Naive B cell (primary cell): Measurements from ENCODE around the gene MOSPD3. TPM values are rescaled to one million over a fixed set of nuclear protein-coding genes. Genes with fewer than 3 reads are reported as not detected.
A peak's percentile ranks its signal among the peaks of the same experiment; 100 is the strongest.

Source experiments
- ATAC-seq, 2 donors: fragments of 150-1000 bp; cut with Tn5 transposase; 2 replicates each; pipeline ENCODE4 v1.10.0; 2021; ENCODE audit warnings: low read depth in 2 of 2, mild to moderate bottlenecking in 2 of 2, moderate library complexity in 2 of 2
- DNase-seq: peaks from one replicate; pipeline ENCODE4 v3.0.0; 2022
- H3K27ac Mint-ChIP-seq, 6 donors: one replicate each; pipeline ENCODE4 v1.8.0; 2020 to 2022; ENCODE audit warnings: mild to moderate bottlenecking in 6 of 6, mixed read lengths in 6 of 6, moderate library complexity in 5 of 6, inconsistent platforms in 2 of 6
- H3K27me3 Mint-ChIP-seq, 3 donors: one replicate each; pipeline ENCODE4 v1.8.0; 2021 to 2022; ENCODE audit warnings: mixed read lengths in 3 of 3, mild to moderate bottlenecking in 1 of 3
- H3K36me3 Mint-ChIP-seq, 2 donors: one replicate each; pipeline ENCODE4 v1.8.0; 2020 to 2022; ENCODE audit warnings: mixed read lengths in 2 of 2, inconsistent platforms in 1 of 2, mild to moderate bottlenecking in 1 of 2
- H3K4me1 Mint-ChIP-seq, 3 donors: one replicate each; pipeline ENCODE4 v1.8.0; 2020 to 2022; ENCODE audit warnings: mixed read lengths in 3 of 3, inconsistent platforms in 1 of 3, mild to moderate bottlenecking in 1 of 3, moderate library complexity in 1 of 3
- H3K4me3 Mint-ChIP-seq, 8 donors: one replicate each; pipeline ENCODE4 v1.8.0; 2020 to 2022; ENCODE audit warnings: mild to moderate bottlenecking in 8 of 8, mixed read lengths in 8 of 8, moderate library complexity in 8 of 8, inconsistent platforms in 2 of 8
- H3K9me3 Mint-ChIP-seq, 7 donors: one replicate each; pipeline ENCODE4 v1.8.0; 2020 to 2022; ENCODE audit warnings: mixed read lengths in 7 of 7, mild to moderate bottlenecking in 5 of 7, inconsistent platforms in 2 of 7, moderate library complexity in 1 of 7
- polyA plus RNA-seq, 6 donors: library from polyadenylated mRNA; unstranded; fragments of 300-500 nt; fragmentation: Illumina TruSeq; gene quantifications; one replicate each; pipeline ENCODE4 v1.2.3, GENCODE V29; 2021; ENCODE audit warnings: low read depth in 6 of 6

MOSPD3 gene
- polyA plus RNA-seq, 6 donors from 2014 or later, result 7.7 to 18.2 (median 13.1) TPM

DNA sequence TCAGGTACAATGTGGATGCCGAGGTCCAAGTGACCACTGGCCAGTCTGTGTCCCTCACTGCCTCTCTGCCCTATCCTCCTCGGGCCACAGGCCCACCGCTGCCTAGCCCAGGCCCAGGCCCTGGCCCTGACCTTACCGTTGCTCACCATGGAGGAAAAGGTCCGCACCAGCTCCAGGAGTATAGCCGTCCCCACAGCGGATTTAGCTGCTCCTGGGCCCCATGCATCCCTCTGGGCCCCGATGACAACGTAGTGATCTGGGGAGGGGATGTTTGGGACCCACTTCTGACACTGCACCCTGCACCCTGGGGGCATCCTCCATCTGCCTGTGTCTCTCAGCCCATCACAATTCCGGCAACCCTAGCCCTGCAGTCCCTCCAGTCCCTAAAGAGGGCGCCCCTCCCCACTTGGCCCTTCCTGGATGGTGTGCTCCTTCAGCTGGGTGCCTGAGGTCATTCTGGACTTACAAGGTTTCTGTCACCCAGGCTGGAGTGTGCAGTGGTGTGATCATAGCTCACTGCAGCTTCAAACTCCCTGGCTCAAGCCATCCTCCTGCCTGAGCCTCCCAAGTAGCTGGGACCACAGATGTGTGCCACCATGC lies 16.9 kb downstream of the MOSPD3 start:
- Mint-ChIP-seq H3K27ac (no peak overlapping the region), H3K4me3 (peak overlapping the region in 1 of 8 donors; percentile 3), H3K36me3 (no peaks in the 10 kb centered on the region), H3K4me1 (peaks cover 20 to 33% (median 31%) of the 10 kb centered on the region in 3 donors), H3K9me3 (no peaks in the 10 kb centered on the region), H3K27me3 (no peaks in the 10 kb centered on the region)
- ATAC-seq (no peak), DNase-seq (no peak)

- DNase-seq, result no peak
- H3K4me3 Mint-ChIP-seq, result peak overlapping the region in 1 of 8 donors; percentile 15
- peak overlapping the region in 2 of 6 donors; percentile 10 to 21 for H3K27ac Mint-ChIP-seq
Measured at GRCh38 chr7:100630066-100630465, 17.7 kb downstream of the MOSPD3 start.

DNA sequence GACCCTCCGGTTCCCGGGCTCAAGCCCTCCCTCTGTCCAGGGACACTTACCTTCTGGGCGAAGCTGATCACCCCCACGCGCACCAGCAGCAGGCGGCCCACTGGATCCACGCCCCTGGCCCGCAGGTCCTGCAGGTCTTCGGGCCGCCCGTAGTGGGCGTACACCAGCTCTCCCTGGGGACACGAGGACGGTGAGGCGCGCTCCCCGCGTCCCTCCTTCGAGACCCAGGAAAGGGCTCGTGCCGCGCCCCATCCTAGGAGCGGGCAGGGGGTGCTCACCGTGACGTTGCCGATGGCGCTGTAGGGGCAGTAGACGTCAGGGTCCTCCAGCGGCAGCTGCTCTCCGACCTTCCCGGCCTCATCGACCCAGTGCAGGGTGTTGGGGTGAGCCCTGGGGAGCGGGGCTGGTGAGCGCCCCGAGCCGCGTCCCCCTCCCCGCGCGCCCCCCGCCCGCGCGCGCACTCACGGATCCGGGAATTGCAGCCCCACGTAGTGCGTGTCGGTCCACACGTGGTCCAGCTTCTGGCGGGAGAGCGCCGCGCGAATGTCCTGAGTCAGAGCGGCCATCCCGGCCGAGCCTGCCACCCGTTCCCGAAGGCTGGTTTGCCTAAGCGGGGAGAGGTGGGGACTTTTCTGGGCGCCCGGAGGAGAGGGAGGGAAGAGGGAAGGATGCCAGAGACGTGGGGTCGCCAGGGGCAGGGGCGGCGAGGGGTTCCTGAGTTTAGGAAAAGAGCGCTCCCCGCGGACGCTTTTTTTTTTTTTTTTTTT lies 20.8 kb downstream of the MOSPD3 start:
- Mint-ChIP-seq H3K4me1 (peaks cover 14 to 28% (median 21%) of the 10 kb centered on the region in 3 donors), H3K9me3 (no peaks in the 10 kb centered on the region), H3K27me3 (no peaks in the 10 kb centered on the region), H3K4me3 (peak overlapping the region; percentile 72 to 94 (median 88)), H3K36me3 (no peaks in the 10 kb centered on the region), H3K27ac (peak overlapping the region in 4 of 6 donors; percentile 26 to 90 (median 86))
- peak; percentile 42 for DNase-seq
- peak; percentile 61 to 66 for ATAC-seq

More at GRCh38 chr7:100630066-100630465, 17.7 kb downstream of the MOSPD3 start:
- no peak for ATAC-seq
- H3K27me3 Mint-ChIP-seq, result no peaks in the 10 kb centered on the region
- H3K4me1 Mint-ChIP-seq, result peaks cover 21 to 36% (median 33%) of the 10 kb centered on the region in 3 donors
- H3K36me3 Mint-ChIP-seq, result no peaks in the 10 kb centered on the region
- H3K9me3 Mint-ChIP-seq, result no peaks in the 10 kb centered on the region

GRCh38 chr7:100639995-100640516 lies 27.7 kb downstream of the MOSPD3 start:
- Mint-ChIP-seq H3K27ac (no peak overlapping the region), H3K4me1 (peaks cover 5 to 13% (median 10%) of the 10 kb centered on the region in 3 donors), H3K4me3 (no peak overlapping the region), H3K36me3 (no peaks in the 10 kb centered on the region), H3K27me3 (peaks cover 0 to 20% (median 9%) of the 10 kb centered on the region in 3 donors), H3K9me3 (no peaks in the 10 kb centered on the region)
- DNase-seq (no peak), ATAC-seq (no peak)

DNA sequence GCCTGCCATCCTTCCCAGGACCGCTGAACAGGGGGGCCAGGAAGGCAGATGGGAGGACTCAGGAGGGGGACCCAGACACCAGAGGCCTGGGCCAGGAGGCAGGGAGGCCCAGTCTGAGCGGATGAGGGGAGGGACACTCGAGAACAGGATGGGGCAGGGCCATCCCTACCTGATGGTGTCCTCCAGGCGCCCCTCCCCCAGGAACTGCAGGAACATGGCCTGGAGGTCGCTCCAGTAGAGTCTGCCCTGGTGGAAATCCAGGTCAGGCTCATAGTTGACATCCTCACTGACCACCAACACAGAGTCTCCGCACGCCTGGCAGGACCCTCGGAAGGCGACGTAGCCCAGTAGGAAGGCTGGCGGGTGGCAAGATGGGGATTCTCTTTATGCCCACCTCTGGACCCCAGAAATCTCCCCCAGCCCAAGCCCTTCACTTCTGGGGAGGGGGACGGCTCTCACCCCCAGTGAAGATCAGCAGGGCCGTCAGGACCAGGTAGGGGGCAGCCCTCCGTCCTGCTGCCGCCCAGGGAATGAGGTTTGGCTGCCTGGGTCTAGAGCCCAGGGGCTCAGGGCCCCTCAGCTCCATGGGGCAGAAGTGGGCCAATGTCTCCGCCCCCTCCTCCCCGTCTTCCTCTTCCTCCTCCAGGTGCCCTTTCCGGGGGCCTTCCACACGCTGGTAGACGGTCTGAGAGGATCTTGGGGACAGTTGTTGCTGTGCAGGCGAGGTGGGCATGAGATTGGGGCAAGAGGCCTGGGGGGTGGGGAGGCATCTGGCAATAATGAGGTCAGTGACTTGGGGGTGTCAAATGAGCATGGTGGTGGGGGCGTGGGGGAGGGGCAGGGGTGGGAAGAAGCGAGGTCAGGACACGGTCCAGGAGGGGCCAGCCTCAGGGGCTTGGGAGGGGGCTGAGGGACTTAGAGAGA lies 28.4 kb downstream of the MOSPD3 start:
- no peak for ATAC-seq
- Mint-ChIP-seq H3K27ac (no peak overlapping the region), H3K27me3 (peaks cover 0 to 27% (median 17%) of the 10 kb centered on the region in 3 donors)

DNA sequence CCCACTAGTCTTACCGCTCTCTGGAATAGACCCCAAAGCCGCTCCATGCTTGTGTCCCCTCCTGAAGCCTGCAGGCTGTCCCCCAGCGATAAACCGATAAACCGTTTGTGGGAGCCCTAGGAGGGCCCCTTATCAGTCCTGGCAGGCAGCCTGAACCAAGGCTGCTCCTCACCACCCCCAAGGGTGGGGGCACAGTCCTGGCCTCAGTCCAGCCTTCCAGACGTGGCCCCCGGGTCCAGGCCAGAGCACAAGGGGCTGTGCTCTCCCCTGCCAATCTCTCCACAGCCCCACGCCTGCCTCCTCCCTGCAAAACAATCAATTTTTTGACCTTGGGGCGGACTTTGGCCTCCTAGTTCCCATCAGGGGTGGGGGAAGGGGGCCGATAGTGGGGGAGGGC lies 29.1 kb downstream of the MOSPD3 start, which contains the start of gene TFR2:
TFR2 (minus strand) TSS at position 90 of the 397 bp plus-strand sequence; CDS start at position 47, 43 bp downstream.
- H3K27ac Mint-ChIP-seq, result peak within 1 kb of the TSS in 1 of 6 donors; percentile 21
- DNase-seq (no peak), ATAC-seq (no peak)
- H3K9me3 Mint-ChIP-seq, result no peaks in the 10 kb centered on the region
- peaks cover 5 to 13% (median 10%) of the 10 kb centered on the region in 3 donors for H3K4me1 Mint-ChIP-seq
- H3K36me3 Mint-ChIP-seq, result no peaks in the 10 kb centered on the region
- peaks cover 0 to 34% (median 23%) of the 10 kb centered on the region in 3 donors for H3K27me3 Mint-ChIP-seq
- H3K4me3 Mint-ChIP-seq, result no peak within 1 kb of the TSS

More for the DNA sequence above, 28.4 kb downstream of the MOSPD3 start:
- no peaks in the 10 kb centered on the region for H3K36me3 Mint-ChIP-seq
- H3K9me3 Mint-ChIP-seq, result no peaks in the 10 kb centered on the region
- no peak overlapping the region for H3K4me3 Mint-ChIP-seq
- H3K4me1 Mint-ChIP-seq, result peaks cover 5 to 13% (median 10%) of the 10 kb centered on the region in 3 donors
- DNase-seq, result no peak

- H3K4me3 Mint-ChIP-seq, result no peak overlapping the region
- H3K36me3 Mint-ChIP-seq, result no peaks in the 10 kb centered on the region
- DNase-seq (no peak), ATAC-seq (no peak)
- H3K27ac Mint-ChIP-seq, result peak overlapping the region in 1 of 6 donors; percentile 21
- H3K27me3 Mint-ChIP-seq, result peaks cover 0 to 39% (median 25%) of the 10 kb centered on the region in 3 donors
- peaks cover 5 to 13% (median 10%) of the 10 kb centered on the region in 3 donors for H3K4me1 Mint-ChIP-seq
- no peaks in the 10 kb centered on the region for H3K9me3 Mint-ChIP-seq
Measured at GRCh38 chr7:100641860-100642533, 29.7 kb downstream of the MOSPD3 start.

DNA sequence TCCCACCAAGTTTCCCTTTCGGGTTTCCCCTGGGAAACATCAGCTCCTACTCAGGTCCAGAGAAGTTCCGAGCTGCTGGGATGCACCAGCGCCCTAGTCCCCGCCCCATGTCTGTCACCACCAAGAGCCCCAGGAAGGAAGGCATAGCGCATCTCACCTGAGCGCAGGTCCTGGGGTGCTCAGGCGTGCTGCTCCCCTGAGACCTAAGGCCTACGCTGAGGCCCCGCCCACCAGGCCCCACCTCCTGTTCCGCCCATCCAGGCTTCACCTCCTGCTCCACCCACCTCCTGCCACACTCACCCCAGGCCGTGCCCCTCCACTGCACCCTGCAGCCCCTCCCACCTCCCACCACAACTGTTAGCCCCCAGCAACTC lies 30.2 kb downstream of the MOSPD3 start:
- no peak for DNase-seq
- Mint-ChIP-seq H3K27me3 (peaks cover 0 to 44% (median 31%) of the 10 kb centered on the region in 3 donors), H3K36me3 (no peaks in the 10 kb centered on the region), H3K4me3 (no peak overlapping the region), H3K9me3 (no peaks in the 10 kb centered on the region), H3K4me1 (peaks cover 5 to 13% (median 10%) of the 10 kb centered on the region in 3 donors), H3K27ac (peak overlapping the region in 1 of 6 donors; percentile 21)
- ATAC-seq, result peak; percentile 92

DNA sequence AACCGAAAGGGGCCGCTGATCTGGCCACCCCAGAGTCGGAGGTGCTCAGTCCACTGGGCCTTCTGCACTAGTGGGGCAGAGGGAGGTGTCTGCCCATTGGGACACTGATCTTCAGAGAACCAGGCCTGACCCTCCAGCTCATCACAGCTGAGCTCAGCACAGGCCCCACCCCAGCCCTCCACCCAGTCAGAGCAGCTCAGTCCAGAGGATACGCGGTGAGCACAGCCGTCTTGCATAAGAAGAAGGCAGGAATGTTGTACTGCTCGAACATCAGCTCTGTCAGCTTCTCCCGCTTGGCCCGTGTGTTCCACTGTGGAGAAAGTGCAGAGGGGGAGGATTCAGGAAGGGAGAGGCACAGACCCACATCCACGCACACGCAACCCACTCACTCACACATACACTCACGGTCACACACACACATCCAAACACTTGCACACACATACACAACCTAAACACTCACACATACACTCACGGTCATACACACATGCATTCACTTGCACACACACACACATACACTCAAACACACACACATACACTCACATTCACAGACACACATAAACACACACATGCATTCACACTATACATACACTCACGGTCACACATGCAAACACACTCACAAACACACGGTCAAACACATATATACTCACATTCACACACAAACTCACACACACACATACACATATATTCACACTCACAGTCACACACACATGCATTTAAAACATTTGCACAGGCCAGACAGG lies 37.7 kb downstream of the MOSPD3 start:
- DNase-seq, result no peak
- Mint-ChIP-seq H3K4me1 (peaks cover 0 to 6% (median 5%) of the 10 kb centered on the region in 3 donors), H3K9me3 (peaks cover 0 to 2% (median 0%) of the 10 kb centered on the region in 7 donors), H3K4me3 (no peak overlapping the region), H3K27me3 (peaks cover 21 to 63% (median 62%) of the 10 kb centered on the region in 3 donors), H3K27ac (peak overlapping the region in 2 of 6 donors; percentile 0 to 51), H3K36me3 (peaks cover 4 to 8% of the 10 kb centered on the region in 2 donors)
- ATAC-seq, result no peak

DNA sequence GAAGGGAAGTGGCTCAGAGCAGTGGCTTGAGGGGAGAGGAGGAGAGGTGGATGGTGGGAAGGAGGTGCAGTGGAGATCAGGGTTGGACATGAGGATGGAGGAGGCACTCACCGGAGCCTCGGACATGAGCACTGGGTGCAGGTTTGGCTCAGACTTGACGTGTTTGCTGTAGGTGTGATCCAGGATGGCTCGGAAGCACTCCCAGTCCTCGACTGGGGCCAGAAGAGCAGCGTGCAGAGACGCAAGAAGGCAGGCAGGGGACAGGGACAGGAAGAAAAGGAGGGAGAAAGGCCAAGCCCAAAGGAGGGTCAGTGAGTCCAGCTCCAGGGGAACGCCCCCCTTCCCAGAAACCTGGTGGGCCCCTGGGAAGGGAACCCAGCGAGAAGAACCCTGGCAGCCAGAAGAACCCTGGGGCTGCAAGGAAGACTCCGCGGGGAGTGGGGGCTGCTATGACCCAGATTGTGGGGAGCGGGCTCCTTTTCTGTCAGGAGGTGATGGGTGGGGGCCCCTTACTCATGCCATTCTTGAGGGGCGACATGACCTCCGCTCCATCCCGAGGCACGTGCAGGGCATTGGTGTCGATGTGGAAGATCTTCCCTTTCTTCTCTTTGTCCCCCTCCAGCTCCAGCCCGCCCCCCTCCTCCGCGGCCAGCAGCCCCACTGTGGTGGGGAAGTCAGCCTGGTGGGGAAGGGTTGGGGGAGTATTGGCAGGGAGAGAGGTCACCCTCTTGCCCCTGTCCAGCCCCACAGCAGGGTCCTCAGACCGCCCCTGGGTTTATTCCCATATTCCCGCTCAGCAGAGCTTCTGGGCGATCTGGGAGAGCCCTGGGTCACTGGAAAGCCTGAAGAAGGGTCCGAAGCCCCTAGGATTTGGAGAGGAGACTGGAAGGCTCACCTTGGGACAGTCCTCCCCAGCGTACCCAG lies 42.8 kb downstream of the MOSPD3 start:
- H3K27ac Mint-ChIP-seq, result peak overlapping the region in 1 of 6 donors; percentile 66
- ATAC-seq, result no peak

More for the DNA sequence above, 42.8 kb downstream of the MOSPD3 start:
- Mint-ChIP-seq H3K9me3 (peaks cover 0 to 3% (median 0%) of the 10 kb centered on the region in 7 donors), H3K4me1 (peaks cover 0 to 7% (median 5%) of the 10 kb centered on the region in 3 donors), H3K27me3 (peaks cover 40 to 67% (median 60%) of the 10 kb centered on the region in 3 donors), H3K36me3 (peaks cover 3 to 10% of the 10 kb centered on the region in 2 donors), H3K4me3 (peak overlapping the region in 1 of 8 donors; percentile 47)
- DNase-seq, result no peak
